Measurements from ENCODE around the gene MGA.

The MGA gene

DNA sequence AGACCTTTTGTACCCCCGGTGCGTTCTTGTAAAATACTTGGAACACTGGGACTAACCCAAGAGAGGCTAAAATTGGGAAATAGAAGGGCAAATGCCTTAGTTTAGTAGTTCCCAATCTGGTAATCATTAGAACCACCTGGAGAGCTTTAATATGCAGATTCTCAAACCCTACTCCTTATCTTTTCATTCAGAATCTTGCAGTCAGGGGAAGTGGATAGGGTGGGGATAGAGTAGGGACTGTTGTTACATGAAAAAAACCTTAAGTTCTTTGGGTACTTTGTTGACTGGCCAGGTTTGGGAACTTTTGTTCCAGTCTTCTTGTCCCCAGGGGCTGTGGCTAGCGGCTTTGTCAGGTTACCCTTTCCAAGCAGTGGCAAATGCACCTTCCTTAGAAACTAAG, 130.0 kb downstream of the MGA start:
- no peaks in the 10 kb centered on the region for H3K36me3 ChIP-seq
- H3K27ac ChIP-seq: no peak overlapping the region
- no peaks in the 10 kb centered on the region for H3K9me3 ChIP-seq (ENCODE audit: severe bottlenecking)
- TF ChIP-seq, protein P1, sequence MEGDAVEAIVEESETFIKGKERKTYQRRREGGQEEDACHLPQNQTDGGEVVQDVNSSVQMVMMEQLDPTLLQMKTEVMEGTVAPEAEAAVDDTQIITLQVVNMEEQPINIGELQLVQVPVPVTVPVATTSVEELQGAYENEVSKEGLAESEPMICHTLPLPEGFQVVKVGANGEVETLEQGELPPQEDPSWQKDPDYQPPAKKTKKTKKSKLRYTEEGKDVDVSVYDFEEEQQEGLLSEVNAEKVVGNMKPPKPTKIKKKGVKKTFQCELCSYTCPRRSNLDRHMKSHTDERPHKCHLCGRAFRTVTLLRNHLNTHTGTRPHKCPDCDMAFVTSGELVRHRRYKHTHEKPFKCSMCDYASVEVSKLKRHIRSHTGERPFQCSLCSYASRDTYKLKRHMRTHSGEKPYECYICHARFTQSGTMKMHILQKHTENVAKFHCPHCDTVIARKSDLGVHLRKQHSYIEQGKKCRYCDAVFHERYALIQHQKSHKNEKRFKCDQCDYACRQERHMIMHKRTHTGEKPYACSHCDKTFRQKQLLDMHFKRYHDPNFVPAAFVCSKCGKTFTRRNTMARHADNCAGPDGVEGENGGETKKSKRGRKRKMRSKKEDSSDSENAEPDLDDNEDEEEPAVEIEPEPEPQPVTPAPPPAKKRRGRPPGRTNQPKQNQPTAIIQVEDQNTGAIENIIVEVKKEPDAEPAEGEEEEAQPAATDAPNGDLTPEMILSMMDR (IDR thresholded peaks at IDR 0.05; ENCODE audit: low read depth, low read length): no peak
- DNase-seq: no peak
- H3K27me3 ChIP-seq (ENCODE audit: insufficient read depth, low read depth, severe bottlenecking): no peaks in the 10 kb centered on the region
- no peak overlapping the region for H3K4me3 ChIP-seq (ENCODE audit: low read depth, low read length)

DNA sequence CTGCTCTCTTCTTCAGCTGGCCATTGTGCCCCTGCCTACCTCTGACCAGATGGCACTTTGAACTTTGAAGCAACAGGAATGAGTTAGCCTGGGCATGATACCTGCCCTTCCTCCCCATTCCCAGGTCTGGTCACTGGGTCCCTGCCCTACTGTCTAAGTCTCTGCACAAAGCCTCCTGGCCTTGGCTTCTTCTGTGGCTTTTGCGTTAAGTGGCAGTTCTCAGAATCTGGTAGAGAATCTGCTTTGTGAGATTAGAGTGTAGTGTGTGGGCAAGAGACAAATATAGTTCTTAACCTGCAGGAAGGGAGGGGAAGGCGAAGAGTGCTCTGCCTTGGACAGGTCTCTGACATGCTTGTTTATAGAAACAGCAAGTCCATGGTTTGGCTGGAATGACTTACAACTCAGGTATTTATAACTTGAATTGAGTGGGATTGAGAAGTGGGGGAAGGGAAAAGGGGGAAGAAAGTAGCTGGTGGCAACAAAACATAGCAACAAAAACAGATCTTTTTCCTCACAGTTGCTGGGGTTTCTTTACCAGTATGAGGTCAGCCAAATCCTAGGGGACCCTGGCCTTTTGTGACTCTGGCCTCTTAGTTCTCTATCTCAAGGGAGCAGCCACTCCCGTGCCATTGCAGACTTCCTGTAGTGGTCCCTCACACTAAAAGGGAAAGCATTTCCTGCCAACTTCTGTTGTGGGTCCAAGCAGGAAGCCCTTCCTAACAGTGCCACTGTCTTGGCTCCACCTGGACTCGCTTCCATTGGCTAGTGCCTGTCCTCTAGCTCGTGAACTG, 130.7 kb downstream of the MGA start:
- Histone ChIP-seq H3K27ac (no peak overlapping the region), H3K27me3 (ENCODE audit: insufficient read depth, low read depth, severe bottlenecking) (no peaks in the 10 kb centered on the region), H3K36me3 (no peaks in the 10 kb centered on the region), H3K9me3 (ENCODE audit: severe bottlenecking) (no peaks in the 10 kb centered on the region), H3K4me3 (ENCODE audit: low read depth, low read length) (no peak overlapping the region)
- DNase-seq: no peak
- TF ChIP-seq, protein P1 (IDR thresholded peaks at IDR 0.05; ENCODE audit: low read depth, low read length): no peak

DNA sequence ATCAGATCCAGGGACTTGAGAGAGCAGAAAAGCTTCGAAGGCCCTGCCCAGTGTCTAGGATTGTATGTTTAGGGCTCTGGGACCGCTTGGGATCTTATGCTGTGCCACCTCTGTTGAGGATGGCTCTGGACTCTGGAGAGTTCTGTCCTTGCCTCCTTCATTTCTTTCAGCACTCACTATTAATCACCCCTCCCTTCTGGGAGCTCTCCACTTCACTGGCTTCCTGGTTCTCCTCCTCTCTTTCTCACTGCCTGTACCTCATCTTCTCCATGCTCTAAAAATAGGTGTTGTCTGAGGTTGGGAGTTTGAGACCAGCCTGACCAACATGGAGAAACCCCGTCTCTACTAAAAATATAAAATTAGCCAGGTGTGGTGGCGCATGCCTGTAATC, 131.3 kb downstream of the MGA start:
- H3K27ac ChIP-seq: no peak overlapping the region
- no peak for DNase-seq

DNA sequence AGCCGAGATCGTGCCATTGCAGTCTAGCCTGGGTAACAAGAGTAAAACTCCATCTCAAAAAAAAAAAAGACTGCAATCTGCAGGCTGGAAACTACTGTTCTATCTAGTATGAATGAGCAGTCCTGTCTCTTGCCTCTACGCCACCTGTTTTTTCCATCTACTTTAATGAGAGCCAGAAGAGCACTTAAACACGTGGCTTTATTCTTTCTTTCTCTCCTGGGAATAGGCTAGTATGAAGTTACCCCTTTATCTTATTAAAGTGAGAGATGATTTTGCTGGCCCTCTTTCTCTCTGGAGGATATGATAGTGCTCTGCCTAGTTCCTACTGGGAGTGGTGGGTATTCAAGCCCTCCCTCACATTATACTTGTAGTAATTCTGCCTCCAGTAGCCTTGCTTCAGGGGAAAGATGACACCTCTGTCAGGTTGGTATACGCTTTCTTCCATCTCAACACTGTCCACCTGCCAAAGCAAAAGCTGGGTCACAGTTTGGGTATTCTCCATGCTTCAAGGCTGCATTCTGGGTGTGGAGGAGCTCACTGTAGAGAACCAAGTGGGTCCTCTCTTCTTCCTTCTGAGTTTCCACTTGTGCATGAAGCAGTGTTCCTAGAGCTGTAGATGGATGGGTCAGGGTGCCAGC, 131.9 kb downstream of the MGA start:
- Histone ChIP-seq H3K27me3 (ENCODE audit: insufficient read depth, low read depth, severe bottlenecking) (no peaks in the 10 kb centered on the region), H3K27ac (no peak overlapping the region), H3K36me3 (no peaks in the 10 kb centered on the region), H3K9me3 (ENCODE audit: severe bottlenecking) (no peaks in the 10 kb centered on the region), H3K4me3 (ENCODE audit: low read depth, low read length) (no peak overlapping the region)
- TF ChIP-seq, protein P1 (IDR thresholded peaks at IDR 0.05; ENCODE audit: low read depth, low read length): no peak
- no peak for DNase-seq

More for the DNA sequence above, 131.3 kb downstream of the MGA start:
- TF ChIP-seq, protein P1 (IDR thresholded peaks at IDR 0.05; ENCODE audit: low read depth, low read length): no peak
- no peak overlapping the region for H3K4me3 ChIP-seq (ENCODE audit: low read depth, low read length)
- H3K36me3 ChIP-seq: no peaks in the 10 kb centered on the region
- no peaks in the 10 kb centered on the region for H3K9me3 ChIP-seq (ENCODE audit: severe bottlenecking)
- no peaks in the 10 kb centered on the region for H3K27me3 ChIP-seq (ENCODE audit: insufficient read depth, low read depth, severe bottlenecking)

DNA sequence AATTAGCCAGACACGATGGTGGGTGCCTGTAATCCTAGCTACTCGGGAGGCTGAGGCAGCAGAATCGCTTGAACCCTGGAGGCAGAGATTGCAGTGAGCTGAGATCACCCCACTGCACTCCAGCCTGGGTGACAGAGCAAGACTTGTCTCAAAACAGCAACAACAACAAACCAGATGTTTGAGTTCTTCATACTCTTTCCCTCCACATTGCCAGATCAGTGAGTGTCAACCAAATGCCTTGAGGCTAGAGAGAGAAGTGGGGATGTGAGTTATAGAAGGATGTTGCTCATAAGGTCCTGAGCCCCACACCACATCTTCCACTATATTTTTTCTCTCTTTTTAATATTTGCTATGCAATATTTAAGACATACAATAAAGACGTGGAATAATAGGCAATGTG, 133.9 kb downstream of the MGA start:
- no peaks in the 10 kb centered on the region for H3K27me3 ChIP-seq (ENCODE audit: insufficient read depth, low read depth, severe bottlenecking)
- H3K4me3 ChIP-seq (ENCODE audit: low read depth, low read length): no peak overlapping the region
- H3K27ac ChIP-seq: no peak overlapping the region
- H3K9me3 ChIP-seq (ENCODE audit: severe bottlenecking): no peaks in the 10 kb centered on the region
- TF ChIP-seq, protein P1 (IDR thresholded peaks at IDR 0.05; ENCODE audit: low read depth, low read length): no peak
- H3K36me3 ChIP-seq: no peaks in the 10 kb centered on the region
- DNase-seq: no peak

All from WERI-Rb-1 (cell line).